HepG2 (cell line): Measurements from ENCODE around the gene MX2. TPM values are rescaled to one million over a fixed set of nuclear protein-coding genes. Genes with fewer than 3 reads are reported as not detected.

Source experiments
- ASH2L ChIP-seq: fragments of 300-600, 200-600 bp; sonication (generic); IDR thresholded peaks from 2 replicates; pipeline ENCODE4 v1.7.0; 2017; ENCODE audit warnings: low read depth, mild to moderate bottlenecking, moderate library complexity, mixed read lengths, low read length; ENCODE audit not compliant: insufficient read length
- CBX5 ChIP-seq: sonication (generic); formaldehyde crosslinking; IDR thresholded peaks from 2 replicates; pipeline ENCODE4 v1.4.0; 2020; ENCODE audit warnings: missing genetic modification reagents, borderline replicate concordance
- KDM2A ChIP-seq: sonication (generic); formaldehyde crosslinking; IDR thresholded peaks from 2 replicates; pipeline ENCODE4 v1.4.0; 2020; ENCODE audit warnings: low read depth, missing genetic modification reagents, borderline replicate concordance
- KMT2A ChIP-seq: sonication (generic); formaldehyde crosslinking; IDR thresholded peaks from 2 replicates; pipeline ENCODE4 v1.4.0; 2020; ENCODE audit warnings: missing genetic modification reagents
- MYC ChIP-seq: sonication (generic); formaldehyde crosslinking; IDR thresholded peaks from 2 replicates; pipeline ENCODE4 v1.9.0; 2021; ENCODE audit warnings: missing genetic modification reagents, borderline replicate concordance
- PHF20 ChIP-seq: sonication (generic); formaldehyde crosslinking; IDR thresholded peaks from 2 replicates; pipeline ENCODE4 v1.5.0; 2020; ENCODE audit warnings: mild to moderate bottlenecking, missing genetic modification reagents
- POLR2G ChIP-seq: fragments of 200-400 bp; formaldehyde crosslinking; IDR thresholded peaks from 2 replicates; pipeline ENCODE4 v1.6.1; 2018; ENCODE audit warnings: mild to moderate bottlenecking, low read depth, low read length, moderate library complexity
- RBFOX2 ChIP-seq: fragments of 200-400 bp; formaldehyde crosslinking; IDR thresholded peaks from 2 replicates; pipeline ENCODE4 v1.6.1; 2017; ENCODE audit warnings: low read depth, mild to moderate bottlenecking, low read length
- SMAD9 ChIP-seq: sonication (generic); formaldehyde crosslinking; IDR thresholded peaks from 2 replicates; pipeline ENCODE4 v1.5.1; 2020; ENCODE audit warnings: mild to moderate bottlenecking, missing genetic modification reagents
- ZFP41 ChIP-seq: sonication (generic); formaldehyde crosslinking; IDR thresholded peaks from 2 replicates; pipeline ENCODE4 v1.4.0; 2020; ENCODE audit warnings: mild to moderate bottlenecking, missing genetic modification reagents, borderline replicate concordance
- ZNF205 ChIP-seq: IDR thresholded peaks from 2 replicates; pipeline ENCODE4 v1.6.1; 2018; ENCODE audit warnings: missing biosample characterization, missing genetic modification reagents
- ZNF264 ChIP-seq: sonication (generic); formaldehyde crosslinking; IDR thresholded peaks from 2 replicates; pipeline ENCODE4 v1.4.0; 2020; ENCODE audit warnings: missing genetic modification reagents
- ZNF572 ChIP-seq: sonication (generic); formaldehyde crosslinking; IDR thresholded peaks from 2 replicates; pipeline ENCODE4 v1.5.1; 2020; ENCODE audit warnings: mild to moderate bottlenecking, missing genetic modification reagents
- polyA plus RNA-seq, 8 experiments: library from polyadenylated mRNA; depleted of rRNA in 3 of 8; stranded (reverse) in 7 of 8; unstranded in 1 of 8; fragments of >200 nt; fragmentation: Illumina TruSeq in 4 of 8; extraction: Trizol in 4 of 8; gene quantifications; 2 replicates each; pipeline versions ENCODE4 v1.2.1 to v1.2.3, GENCODE V29; 2011 to 2016; ENCODE audit warnings: low read depth in 4 of 8, missing spikeins in 1 of 8, mixed read lengths in 1 of 8; ENCODE audit not compliant: insufficient read depth in 1 of 8
- total RNA-seq, 5 experiments: library from RNA; depleted of rRNA; stranded (reverse); fragments of >200 nt; fragmentation: Illumina TruSeq; extraction: Trizol; gene quantifications; 2 replicates each; pipeline ENCODE4 v1.2.3, GENCODE V29; 2016; ENCODE audit warnings: low read depth in 1 of 5
- TF ChIP-seq, protein P1 (sequence below): sonication (generic); formaldehyde crosslinking; IDR thresholded peaks from 2 replicates; pipeline ENCODE4 v1.4.0; 2020; ENCODE audit warnings: missing genetic modification reagents, borderline replicate concordance
- TF ChIP-seq, protein P2 (sequence below): IDR thresholded peaks from 2 replicates; pipeline ENCODE4 v1.6.1; 2016; ENCODE audit warnings: missing compliant biosample characterization, missing genetic modification reagents, borderline replicate concordance
- TF ChIP-seq, protein P3 (sequence below): sonication (generic); formaldehyde crosslinking; IDR thresholded peaks from 2 replicates; pipeline ENCODE4 v1.5.0; 2020; ENCODE audit warnings: missing genetic modification reagents, mild to moderate bottlenecking, borderline replicate concordance
- TF ChIP-seq, protein P4 (sequence below): sonication (generic); formaldehyde crosslinking; IDR thresholded peaks from 2 replicates; pipeline ENCODE4 v1.8.0; 2023; ENCODE audit warnings: mild to moderate bottlenecking, missing genetic modification reagents
- TF ChIP-seq, protein P5 (sequence below), 2 experiments: sonication (generic) in 1 of 2; formaldehyde crosslinking in 1 of 2; IDR thresholded peaks; 2 replicates each; pipeline versions ENCODE4 v1.4.0 to v1.6.1; 2018 to 2020; ENCODE audit warnings: missing genetic modification reagents in 2 of 2, borderline replicate concordance in 1 of 2, low read depth in 1 of 2, mild to moderate bottlenecking in 1 of 2, missing biosample characterization in 1 of 2

The MX2 gene
- total and polyA plus RNA-seq, 2 of the 13 experiments (the other 11 are each of a cell fraction or from before 2014, with no cell fraction given) = 24.0 to 35.7 TPM

DNA sequence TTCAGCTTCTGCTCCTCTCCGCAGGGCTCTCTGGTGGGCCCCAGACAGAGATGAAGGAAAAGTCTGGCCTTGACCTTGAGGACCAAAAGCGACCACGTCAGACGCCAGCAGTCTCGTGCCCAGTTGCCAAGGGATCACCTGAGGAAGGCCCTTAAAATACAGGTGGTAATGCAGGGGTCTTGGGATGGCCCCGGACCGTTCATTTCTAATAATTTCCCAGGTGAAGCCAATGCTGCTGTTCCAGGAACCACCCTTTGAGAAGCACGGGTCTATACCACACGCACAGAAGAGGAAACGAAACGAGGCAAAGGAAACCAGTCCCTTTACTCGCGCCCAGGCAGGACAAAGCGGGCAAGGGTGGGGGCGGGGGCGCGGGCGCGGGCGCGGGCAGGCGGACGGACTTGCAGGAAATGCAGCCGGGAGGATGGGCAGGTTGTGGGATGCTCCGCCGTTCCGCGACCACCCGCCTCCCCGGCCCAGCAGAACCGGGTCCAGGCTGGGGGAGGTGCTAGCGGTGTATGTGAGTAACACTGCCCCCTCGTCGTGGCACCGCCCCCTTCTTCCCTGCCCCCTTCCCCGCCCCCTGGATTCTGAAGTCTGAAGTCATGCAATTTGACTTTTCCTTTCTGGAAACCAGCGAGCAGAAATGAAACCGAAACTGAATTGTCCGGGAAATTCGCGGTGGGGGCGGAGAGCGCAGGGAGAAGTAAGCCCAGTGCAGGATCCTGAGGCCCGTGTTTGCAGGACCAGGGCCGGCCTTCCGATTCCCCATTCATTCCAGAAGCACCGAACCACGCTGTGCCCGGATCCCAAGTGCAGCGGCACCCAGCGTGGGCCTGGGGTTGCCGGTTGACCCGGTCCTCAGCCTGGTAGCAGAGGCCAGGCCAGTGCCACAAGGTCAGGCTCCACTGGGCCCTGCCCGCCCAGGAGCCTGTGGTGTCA is 58.4 kb downstream of the MX2 start (continued):
- TF ChIP-seq KMT2A (CRISPR knock-in tag) = peak; percentile 64
- TF ChIP-seq, protein P1, sequence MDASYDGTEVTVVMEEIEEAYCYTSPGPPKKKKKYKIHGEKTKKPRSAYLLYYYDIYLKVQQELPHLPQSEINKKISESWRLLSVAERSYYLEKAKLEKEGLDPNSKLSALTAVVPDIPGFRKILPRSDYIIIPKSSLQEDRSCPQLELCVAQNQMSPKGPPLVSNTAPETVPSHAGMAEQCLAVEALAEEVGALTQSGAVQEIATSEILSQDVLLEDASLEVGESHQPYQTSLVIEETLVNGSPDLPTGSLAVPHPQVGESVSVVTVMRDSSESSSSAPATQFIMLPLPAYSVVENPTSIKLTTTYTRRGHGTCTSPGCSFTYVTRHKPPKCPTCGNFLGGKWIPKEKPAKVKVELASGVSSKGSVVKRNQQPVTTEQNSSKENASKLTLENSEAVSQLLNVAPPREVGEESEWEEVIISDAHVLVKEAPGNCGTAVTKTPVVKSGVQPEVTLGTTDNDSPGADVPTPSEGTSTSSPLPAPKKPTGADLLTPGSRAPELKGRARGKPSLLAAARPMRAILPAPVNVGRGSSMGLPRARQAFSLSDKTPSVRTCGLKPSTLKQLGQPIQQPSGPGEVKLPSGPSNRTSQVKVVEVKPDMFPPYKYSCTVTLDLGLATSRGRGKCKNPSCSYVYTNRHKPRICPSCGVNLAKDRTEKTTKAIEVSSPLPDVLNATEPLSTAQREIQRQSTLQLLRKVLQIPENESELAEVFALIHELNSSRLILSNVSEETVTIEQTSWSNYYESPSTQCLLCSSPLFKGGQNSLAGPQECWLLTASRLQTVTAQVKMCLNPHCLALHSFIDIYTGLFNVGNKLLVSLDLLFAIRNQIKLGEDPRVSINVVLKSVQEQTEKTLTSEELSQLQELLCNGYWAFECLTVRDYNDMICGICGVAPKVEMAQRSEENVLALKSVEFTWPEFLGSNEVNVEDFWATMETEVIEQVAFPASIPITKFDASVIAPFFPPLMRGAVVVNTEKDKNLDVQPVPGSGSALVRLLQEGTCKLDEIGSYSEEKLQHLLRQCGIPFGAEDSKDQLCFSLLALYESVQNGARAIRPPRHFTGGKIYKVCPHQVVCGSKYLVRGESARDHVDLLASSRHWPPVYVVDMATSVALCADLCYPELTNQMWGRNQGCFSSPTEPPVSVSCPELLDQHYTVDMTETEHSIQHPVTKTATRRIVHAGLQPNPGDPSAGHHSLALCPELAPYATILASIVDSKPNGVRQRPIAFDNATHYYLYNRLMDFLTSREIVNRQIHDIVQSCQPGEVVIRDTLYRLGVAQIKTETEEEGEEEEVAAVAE (CRISPR knock-in tag) = no peak
- peak; percentile 49; the same call in 1 of the 2 replicates for TF ChIP-seq POLR2G
- TF ChIP-seq RBFOX2 = peak; percentile 37; the same call in 1 of the 2 replicates
- TF ChIP-seq ZFP41 (CRISPR knock-in tag) = no peak
- TF ChIP-seq, protein P2, sequence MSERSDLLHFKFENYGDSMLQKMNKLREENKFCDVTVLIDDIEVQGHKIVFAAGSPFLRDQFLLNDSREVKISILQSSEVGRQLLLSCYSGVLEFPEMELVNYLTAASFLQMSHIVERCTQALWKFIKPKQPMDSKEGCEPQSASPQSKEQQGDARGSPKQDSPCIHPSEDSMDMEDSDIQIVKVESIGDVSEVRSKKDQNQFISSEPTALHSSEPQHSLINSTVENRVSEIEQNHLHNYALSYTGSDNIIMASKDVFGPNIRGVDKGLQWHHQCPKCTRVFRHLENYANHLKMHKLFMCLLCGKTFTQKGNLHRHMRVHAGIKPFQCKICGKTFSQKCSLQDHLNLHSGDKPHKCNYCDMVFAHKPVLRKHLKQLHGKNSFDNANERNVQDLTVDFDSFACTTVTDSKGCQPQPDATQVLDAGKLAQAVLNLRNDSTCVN = 0 out of 2 replicates have a peak, but pooled peaks have one; percentile 41
- TF ChIP-seq ASH2L = peak; percentile 71
- TF ChIP-seq, protein P3, sequence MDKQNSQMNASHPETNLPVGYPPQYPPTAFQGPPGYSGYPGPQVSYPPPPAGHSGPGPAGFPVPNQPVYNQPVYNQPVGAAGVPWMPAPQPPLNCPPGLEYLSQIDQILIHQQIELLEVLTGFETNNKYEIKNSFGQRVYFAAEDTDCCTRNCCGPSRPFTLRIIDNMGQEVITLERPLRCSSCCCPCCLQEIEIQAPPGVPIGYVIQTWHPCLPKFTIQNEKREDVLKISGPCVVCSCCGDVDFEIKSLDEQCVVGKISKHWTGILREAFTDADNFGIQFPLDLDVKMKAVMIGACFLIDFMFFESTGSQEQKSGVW (CRISPR knock-in tag) = no peak
- TF ChIP-seq, protein P4, sequence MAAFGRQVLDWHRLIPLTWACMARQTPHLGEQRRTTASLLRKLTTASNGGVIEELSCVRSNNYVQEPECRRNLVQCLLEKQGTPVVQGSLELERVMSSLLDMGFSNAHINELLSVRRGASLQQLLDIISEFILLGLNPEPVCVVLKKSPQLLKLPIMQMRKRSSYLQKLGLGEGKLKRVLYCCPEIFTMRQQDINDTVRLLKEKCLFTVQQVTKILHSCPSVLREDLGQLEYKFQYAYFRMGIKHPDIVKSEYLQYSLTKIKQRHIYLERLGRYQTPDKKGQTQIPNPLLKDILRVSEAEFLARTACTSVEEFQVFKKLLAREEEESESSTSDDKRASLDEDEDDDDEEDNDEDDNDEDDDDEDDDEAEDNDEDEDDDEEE (CRISPR knock-in tag) = no peak
- TF ChIP-seq ZNF205 (CRISPR knock-in tag) = 0 out of 2 replicates have a peak, but pooled peaks have one; percentile 40
- no peak for TF ChIP-seq SMAD9 (CRISPR knock-in tag)
- peak; percentile 25; the same call in 1 of the 2 replicates for TF ChIP-seq KDM2A (CRISPR knock-in tag)
- TF ChIP-seq MYC (CRISPR knock-in tag) = 0 out of 2 replicates have a peak, but pooled peaks have one; percentile 6
- TF ChIP-seq CBX5 (CRISPR knock-in tag) = no peak
- no peak for TF ChIP-seq ZNF264 (CRISPR knock-in tag)
- peak; percentile 14; the same call in 1 of the 2 replicates for TF ChIP-seq ZNF572 (CRISPR knock-in tag)
- TF ChIP-seq, protein P5, sequence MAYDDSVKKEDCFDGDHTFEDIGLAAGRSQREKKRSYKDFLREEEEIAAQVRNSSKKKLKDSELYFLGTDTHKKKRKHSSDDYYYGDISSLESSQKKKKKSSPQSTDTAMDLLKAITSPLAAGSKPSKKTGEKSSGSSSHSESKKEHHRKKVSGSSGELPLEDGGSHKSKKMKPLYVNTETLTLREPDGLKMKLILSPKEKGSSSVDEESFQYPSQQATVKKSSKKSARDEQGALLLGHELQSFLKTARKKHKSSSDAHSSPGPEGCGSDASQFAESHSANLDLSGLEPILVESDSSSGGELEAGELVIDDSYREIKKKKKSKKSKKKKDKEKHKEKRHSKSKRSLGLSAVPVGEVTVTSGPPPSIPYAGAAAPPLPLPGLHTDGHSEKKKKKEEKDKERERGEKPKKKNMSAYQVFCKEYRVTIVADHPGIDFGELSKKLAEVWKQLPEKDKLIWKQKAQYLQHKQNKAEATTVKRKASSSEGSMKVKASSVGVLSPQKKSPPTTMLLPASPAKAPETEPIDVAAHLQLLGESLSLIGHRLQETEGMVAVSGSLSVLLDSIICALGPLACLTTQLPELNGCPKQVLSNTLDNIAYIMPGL (CRISPR knock-in tag; IDR thresholded peaks at IDR 0.05; ENCODE audit: borderline replicate concordance in 1 of 2, low read depth in 1 of 2) = peak in 1 of 2 experiments; percentile 51; a peak in 1 of 4 replicates
- TF ChIP-seq PHF20 (CRISPR knock-in tag) = 0 out of 2 replicates have a peak, but pooled peaks have one; percentile 28
